SK-N-SH (cell line): ENCODE measurements around the gene SAMD5.

ENCODE experiments used
- CTCF ChIP-seq: fragments of 200-600 bp; sonication (generic); IDR thresholded peaks from 2 replicates; pipeline ENCODE4 v1.6.1; 2017; ENCODE audit warnings: antibody characterized with exemption, mild to moderate bottlenecking, moderate library complexity
- EP300 ChIP-seq, 2 experiments: IDR thresholded peaks; 2 replicates each; pipeline versions ENCODE4 v1.4.0 to v1.6.1; 2012; ENCODE audit warnings: borderline replicate concordance in 1 of 2, low read depth in 1 of 2, low read length in 1 of 2
- GABPA ChIP-seq: IDR thresholded peaks from 2 replicates; pipeline ENCODE4 v1.4.0; 2012; ENCODE audit warnings: low read depth, mild to moderate bottlenecking
- JUND ChIP-seq: IDR thresholded peaks from 2 replicates; pipeline ENCODE4 v1.4.0; 2012
- MAX ChIP-seq: IDR thresholded peaks from 2 replicates; pipeline ENCODE4 v1.4.0; 2012; ENCODE audit warnings: low read depth
- NFIC ChIP-seq: IDR thresholded peaks from 2 replicates; pipeline ENCODE4 v1.4.0; 2012; ENCODE audit warnings: borderline replicate concordance
- POLR2AphosphoS5 ChIP-seq: IDR thresholded peaks from 2 replicates; pipeline ENCODE4 v1.6.1; 2012; ENCODE audit warnings: low read depth, low read length
- RAD21 ChIP-seq: IDR thresholded peaks from 2 replicates; pipeline ENCODE4 v1.6.1; 2012; ENCODE audit warnings: mild to moderate bottlenecking, low read length
- RCOR1 ChIP-seq: fragments of 150-350 bp; IDR thresholded peaks from 2 replicates; pipeline ENCODE4 v1.6.1; 2017; ENCODE audit warnings: antibody characterized with exemption, low read length
- REST ChIP-seq: IDR thresholded peaks from 2 replicates; pipeline ENCODE4 v1.6.1; 2012; ENCODE audit warnings: mild to moderate bottlenecking, low read depth, low read length, moderate library complexity
- TCF12 ChIP-seq: IDR thresholded peaks from 2 replicates; pipeline ENCODE4 v1.4.0; 2012
- YY1 ChIP-seq: IDR thresholded peaks from 2 replicates; pipeline ENCODE4 v1.4.0; 2012; ENCODE audit warnings: low read depth, mild to moderate bottlenecking

GRCh38 chr6:147538821-147539220 lies 30.3 kb downstream of the SAMD5 start:
- TF ChIP-seq CTCF = no peak
- no peak for TF ChIP-seq RCOR1
- TF ChIP-seq YY1 = no peak
- no peak for TF ChIP-seq EP300 (IDR thresholded peaks at IDR 0.05; ENCODE audit: borderline replicate concordance in 1 of 2, low read depth in 1 of 2, low read length in 1 of 2)
- no peak for TF ChIP-seq REST
- no peak for TF ChIP-seq JUND
- no peak for TF ChIP-seq TCF12
- TF ChIP-seq NFIC = no peak
- TF ChIP-seq POLR2AphosphoS5 = no peak
- no peak for TF ChIP-seq GABPA
- no peak for TF ChIP-seq RAD21
- no peak for TF ChIP-seq MAX
